Glutamatergic neuron (in vitro differentiated cells): ENCODE results near the gene ASCL2. TPM values are rescaled to one million over a fixed set of nuclear protein-coding genes. Genes with fewer than 3 reads are reported as not detected.

ENCODE experiments used
- DNase-seq: peaks from one replicate; pipeline ENCODE4 v3.0.0; 2022
- H3K27ac Mint-ChIP-seq: one replicate; pipeline ENCODE4 v1.8.0; 2020; ENCODE audit warnings: mild to moderate bottlenecking, mixed read lengths, inconsistent platforms; ENCODE audit not compliant: unreplicated experiment
- H3K27me3 Mint-ChIP-seq: one replicate; pipeline ENCODE4 v1.8.0; 2020; ENCODE audit warnings: mild to moderate bottlenecking, moderate library complexity, mixed read lengths, inconsistent platforms; ENCODE audit not compliant: unreplicated experiment
- H3K36me3 Mint-ChIP-seq: one replicate; pipeline ENCODE4 v1.8.0; 2020; ENCODE audit warnings: mild to moderate bottlenecking, mixed read lengths, inconsistent platforms; ENCODE audit not compliant: unreplicated experiment
- H3K4me1 Mint-ChIP-seq: one replicate; pipeline ENCODE4 v1.8.0; 2020; ENCODE audit warnings: mild to moderate bottlenecking, low read depth, mixed read lengths, inconsistent platforms; ENCODE audit not compliant: unreplicated experiment
- H3K4me3 Mint-ChIP-seq: one replicate; pipeline ENCODE4 v1.8.0; 2020; ENCODE audit warnings: mild to moderate bottlenecking, mixed read lengths, inconsistent platforms; ENCODE audit not compliant: unreplicated experiment
- H3K9me3 Mint-ChIP-seq: one replicate; pipeline ENCODE4 v1.8.0; 2020; ENCODE audit warnings: mild to moderate bottlenecking, moderate library complexity, mixed read lengths, inconsistent platforms; ENCODE audit not compliant: unreplicated experiment
- CTCF ChIP-seq: fragments of 200-600 bp; sonication (generic); IDR thresholded peaks from one replicate; pipeline ENCODE4 v1.5.0; 2021; ENCODE audit not compliant: partially characterized antibody, unreplicated experiment
- total RNA-seq: library from RNA; stranded (reverse); fragmentation: NEBNext Ultra II Directional; extraction: Animal tissue kit (Norgen Biotek cat#: 25700); gene quantifications from one replicate; pipeline ENCODE4 v1.2.1, GENCODE V29; 2021; ENCODE audit not compliant: unreplicated experiment

The ASCL2 gene
- total RNA-seq, 1 donor from 2014 or later = not detected

GRCh38 chr11:2296913-2297622 lies 26.7 kb upstream of the ASCL2 start:
- Mint-ChIP-seq H3K9me3 (peaks cover 2% of the 10 kb centered on the region), H3K4me3 (no peak overlapping the region), H3K27ac (no peak overlapping the region), H3K36me3 (no peaks in the 10 kb centered on the region), H3K27me3 (peaks cover 6% of the 10 kb centered on the region), H3K4me1 (no peaks in the 10 kb centered on the region)
- DNase-seq = no peak
- no peak for TF ChIP-seq CTCF

GRCh38 chr11:2295971-2296912 lies 25.9 kb upstream of the ASCL2 start:
- Mint-ChIP-seq H3K4me3 (no peak overlapping the region), H3K27me3 (peaks cover 6% of the 10 kb centered on the region), H3K36me3 (no peaks in the 10 kb centered on the region), H3K9me3 (no peaks in the 10 kb centered on the region), H3K4me1 (no peaks in the 10 kb centered on the region), H3K27ac (no peak overlapping the region)
- no peak for TF ChIP-seq CTCF
- DNase-seq = no peak

- no peaks in the 10 kb centered on the region for H3K4me1 Mint-ChIP-seq
- no peak for DNase-seq
- no peaks in the 10 kb centered on the region for H3K9me3 Mint-ChIP-seq
- peaks cover 6% of the 10 kb centered on the region for H3K27me3 Mint-ChIP-seq
- H3K4me3 Mint-ChIP-seq = no peak overlapping the region
- H3K27ac Mint-ChIP-seq = no peak overlapping the region
- TF ChIP-seq CTCF = no peak
- no peaks in the 10 kb centered on the region for H3K36me3 Mint-ChIP-seq
Observed at GRCh38 chr11:2294926-2295290, 24.5 kb upstream of the ASCL2 start.

- H3K27me3 Mint-ChIP-seq = peaks cover 6% of the 10 kb centered on the region
- H3K36me3 Mint-ChIP-seq = no peaks in the 10 kb centered on the region
- DNase-seq = peak; percentile 14
- TF ChIP-seq CTCF = no peak
- no peaks in the 10 kb centered on the region for H3K9me3 Mint-ChIP-seq
- H3K4me1 Mint-ChIP-seq = no peaks in the 10 kb centered on the region
- no peak overlapping the region for H3K4me3 Mint-ChIP-seq
- H3K27ac Mint-ChIP-seq = no peak overlapping the region
Observed at GRCh38 chr11:2293984-2294925, 23.9 kb upstream of the ASCL2 start.
